SU-DHL-6 (cell line): Measurements from ENCODE around the gene GGT6.

Experiments
- EZH2phosphoT487 ChIP-seq: fragments of 200-600 bp; sonication (generic), shearing (Covaris generic); conservative IDR thresholded peaks from 2 replicates; pipeline ENCODE4 v1.6.1; 2018; ENCODE audit warnings: mild to moderate bottlenecking, antibody characterized with exemption, low read length, moderate library complexity, mixed read lengths
- TF ChIP-seq, protein P1 (sequence below): fragments of 200-600 bp; sonication (generic); IDR thresholded peaks from one replicate; pipeline ENCODE4 v1.5.1; 2017; ENCODE audit warnings: antibody characterized with exemption, mild to moderate bottlenecking, low read length, moderate library complexity; ENCODE audit not compliant: insufficient read depth, poor library complexity, severe bottlenecking

DNA sequence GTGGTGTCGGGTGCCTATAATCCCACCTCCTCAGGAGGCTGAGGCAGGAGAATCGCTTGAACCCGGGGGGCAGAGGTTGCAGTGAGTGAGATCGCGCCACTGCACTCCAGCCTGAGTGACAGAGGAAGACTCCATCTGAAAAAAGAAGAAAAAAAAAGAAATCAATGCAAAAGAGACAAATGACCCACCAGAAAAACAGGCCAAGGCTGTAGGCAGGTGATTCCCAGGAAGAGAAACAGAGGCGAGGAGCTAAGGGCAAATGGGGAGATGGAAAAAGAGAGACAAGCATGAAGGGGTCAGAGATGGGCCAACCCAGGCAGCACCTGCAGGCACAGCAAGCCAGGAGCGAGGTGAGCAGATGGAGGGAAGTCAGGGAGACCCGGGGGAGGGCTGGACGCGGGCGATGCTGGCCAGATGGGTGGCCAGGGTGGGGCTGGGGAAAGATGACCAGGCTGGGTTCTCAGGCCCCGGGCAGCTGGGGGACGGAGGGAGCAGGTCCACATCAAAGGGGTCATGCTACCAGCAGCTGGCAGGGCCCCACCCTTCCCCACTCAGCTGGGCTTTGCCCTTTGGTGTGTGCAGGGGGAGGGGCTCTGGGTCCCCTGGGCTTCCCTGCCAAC, 30.7 kb downstream of the GGT6 start:
- TF ChIP-seq, protein P1, sequence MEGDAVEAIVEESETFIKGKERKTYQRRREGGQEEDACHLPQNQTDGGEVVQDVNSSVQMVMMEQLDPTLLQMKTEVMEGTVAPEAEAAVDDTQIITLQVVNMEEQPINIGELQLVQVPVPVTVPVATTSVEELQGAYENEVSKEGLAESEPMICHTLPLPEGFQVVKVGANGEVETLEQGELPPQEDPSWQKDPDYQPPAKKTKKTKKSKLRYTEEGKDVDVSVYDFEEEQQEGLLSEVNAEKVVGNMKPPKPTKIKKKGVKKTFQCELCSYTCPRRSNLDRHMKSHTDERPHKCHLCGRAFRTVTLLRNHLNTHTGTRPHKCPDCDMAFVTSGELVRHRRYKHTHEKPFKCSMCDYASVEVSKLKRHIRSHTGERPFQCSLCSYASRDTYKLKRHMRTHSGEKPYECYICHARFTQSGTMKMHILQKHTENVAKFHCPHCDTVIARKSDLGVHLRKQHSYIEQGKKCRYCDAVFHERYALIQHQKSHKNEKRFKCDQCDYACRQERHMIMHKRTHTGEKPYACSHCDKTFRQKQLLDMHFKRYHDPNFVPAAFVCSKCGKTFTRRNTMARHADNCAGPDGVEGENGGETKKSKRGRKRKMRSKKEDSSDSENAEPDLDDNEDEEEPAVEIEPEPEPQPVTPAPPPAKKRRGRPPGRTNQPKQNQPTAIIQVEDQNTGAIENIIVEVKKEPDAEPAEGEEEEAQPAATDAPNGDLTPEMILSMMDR: no peak
- TF ChIP-seq EZH2phosphoT487: no peak
